ENCODE measurements around the gene MICU1. TPM values are rescaled to one million over a fixed set of nuclear protein-coding genes. Genes with fewer than 3 reads are reported as not detected.

MICU1 gene
- total RNA-seq, 1 donor from 2014 or later = 37.2 TPM

GRCh38 chr10:72375585-72375984 is 250.3 kb downstream of the MICU1 start:
- Histone ChIP-seq H3K4me3 (ENCODE audit: low read depth, low read length) (no peak overlapping the region), H3K27me3 (ENCODE audit: control insufficient read depth, insufficient read depth, low read length) (no peaks in the 10 kb centered on the region), H3K36me3 (ENCODE audit: control insufficient read depth, insufficient read depth, low read length) (no peaks in the 10 kb centered on the region)
- TF ChIP-seq CTCF (IDR thresholded peaks at IDR 0.05; ENCODE audit: insufficient read depth, low read length, poor library complexity, severe bottlenecking) = no peak
- DNase-seq (ENCODE audit: low read depth) = no peak

- Histone ChIP-seq H3K27me3 (ENCODE audit: control insufficient read depth, insufficient read depth, low read length) (no peaks in the 10 kb centered on the region), H3K4me3 (ENCODE audit: low read depth, low read length) (no peak overlapping the region), H3K36me3 (ENCODE audit: control insufficient read depth, insufficient read depth, low read length) (no peaks in the 10 kb centered on the region)
- TF ChIP-seq CTCF (IDR thresholded peaks at IDR 0.05; ENCODE audit: insufficient read depth, low read length, poor library complexity, severe bottlenecking) = no peak
- no peak for DNase-seq (ENCODE audit: low read depth)
Measured at GRCh38 chr10:72375173-72375572, 250.7 kb downstream of the MICU1 start.

- no peaks in the 10 kb centered on the region for H3K36me3 ChIP-seq (ENCODE audit: control insufficient read depth, insufficient read depth, low read length)
- no peak for DNase-seq (ENCODE audit: low read depth)
- no peak overlapping the region for H3K4me3 ChIP-seq (ENCODE audit: low read depth, low read length)
- no peak for TF ChIP-seq CTCF (IDR thresholded peaks at IDR 0.05; ENCODE audit: insufficient read depth, low read length, poor library complexity, severe bottlenecking)
- no peaks in the 10 kb centered on the region for H3K27me3 ChIP-seq (ENCODE audit: control insufficient read depth, insufficient read depth, low read length)
Measured at GRCh38 chr10:72370201-72370722, 255.6 kb downstream of the MICU1 start.

- no peaks in the 10 kb centered on the region for H3K27me3 ChIP-seq (ENCODE audit: control insufficient read depth, insufficient read depth, low read length)
- no peaks in the 10 kb centered on the region for H3K36me3 ChIP-seq (ENCODE audit: control insufficient read depth, insufficient read depth, low read length)
- no peak for DNase-seq (ENCODE audit: low read depth)
- H3K4me3 ChIP-seq (ENCODE audit: low read depth, low read length) = no peak overlapping the region
- no peak for TF ChIP-seq CTCF (IDR thresholded peaks at IDR 0.05; ENCODE audit: insufficient read depth, low read length, poor library complexity, severe bottlenecking)
Measured at GRCh38 chr10:72367301-72367960, 258.4 kb downstream of the MICU1 start.

- no peak for DNase-seq (ENCODE audit: low read depth)
- no peak for TF ChIP-seq CTCF (IDR thresholded peaks at IDR 0.05; ENCODE audit: insufficient read depth, low read length, poor library complexity, severe bottlenecking)
- no peak overlapping the region for H3K4me3 ChIP-seq (ENCODE audit: low read depth, low read length)
- H3K36me3 ChIP-seq (ENCODE audit: control insufficient read depth, insufficient read depth, low read length) = no peaks in the 10 kb centered on the region
- no peaks in the 10 kb centered on the region for H3K27me3 ChIP-seq (ENCODE audit: control insufficient read depth, insufficient read depth, low read length)
Measured at GRCh38 chr10:72365106-72365895, 260.6 kb downstream of the MICU1 start.
